H54 (cell line): Measurements from ENCODE around the gene LPAR5.
A peak's percentile ranks its signal among the peaks of the same experiment; 100 is the strongest.

Experiments used
- DNase-seq: peaks from one replicate; pipeline ENCODE4 v3.0.0; 2011; ENCODE audit warnings: low spot score, mixed read lengths; ENCODE audit not compliant: insufficient read length
- FAIRE-seq: peaks from 3 replicates; lab custom pipeline; 2011; peaks lifted over from hg19 to GRCh38; lab: Jason Lieb, UNC
- POLR2A ChIP-seq: IDR thresholded peaks from 2 replicates; pipeline ENCODE4 v1.6.1; 2011; ENCODE audit warnings: low read depth, mild to moderate bottlenecking, low read length

Gene LPAR5

DNA sequence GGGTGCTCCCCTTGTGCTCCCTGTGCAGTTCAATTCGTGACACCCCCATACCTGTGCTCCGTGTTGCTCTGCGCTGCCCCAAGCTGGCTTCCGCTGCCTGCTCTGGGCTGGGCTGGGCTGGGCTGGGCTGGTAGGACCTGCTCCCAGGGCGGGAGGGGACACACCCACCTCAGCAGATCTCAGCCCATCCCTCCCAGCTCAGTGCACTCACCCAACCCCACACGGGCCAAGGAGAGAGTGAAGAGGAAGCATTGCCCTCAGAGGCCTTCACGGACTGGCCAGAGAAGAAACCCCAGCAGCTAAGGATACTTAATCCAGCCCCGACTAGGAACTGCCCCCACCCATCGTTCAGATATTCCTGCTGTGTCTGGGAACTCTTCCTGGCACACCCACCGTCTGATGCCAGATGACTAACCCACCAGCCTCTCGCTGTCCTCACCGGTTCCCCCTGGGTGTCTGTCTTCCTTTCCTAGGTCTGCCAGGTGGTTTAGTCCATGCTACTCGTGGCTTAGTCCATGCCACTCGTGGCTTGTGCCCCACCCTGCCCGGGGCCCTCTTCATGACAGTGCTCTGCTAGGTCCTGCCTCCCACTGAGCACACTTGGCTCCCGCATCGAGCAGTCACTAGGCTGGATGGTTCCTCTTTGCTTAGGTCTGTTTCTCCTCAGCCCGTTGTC is at the start of gene LPAR5:
Gene LPAR5, minus strand, starts transcription at position 104 of the 676 bp plus-strand sequence. CDS start 14,711 bp downstream, outside the sequence.
- no peak for TF ChIP-seq POLR2A
- peak; percentile 11 for FAIRE-seq
- peak; percentile 86 for DNase-seq

DNA sequence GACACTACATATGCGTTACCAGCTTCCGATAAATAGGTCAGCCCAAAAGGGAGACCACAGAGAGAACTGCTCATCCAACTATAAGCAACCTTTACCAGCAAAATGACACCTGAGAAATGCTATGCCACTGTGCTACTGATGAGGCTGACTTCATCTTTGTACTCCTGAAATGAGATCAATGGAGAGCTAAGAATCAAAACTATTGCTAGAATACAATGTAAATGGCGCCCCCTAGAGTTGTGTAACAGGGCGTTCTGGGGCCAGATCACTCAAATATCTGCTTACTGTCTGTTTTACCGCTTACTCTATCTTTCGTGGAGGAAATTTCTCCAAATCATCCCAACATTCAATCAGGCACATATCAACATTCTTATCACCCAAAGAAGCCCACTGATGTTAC is 48.9 kb upstream of the LPAR5 start:
- no peak for TF ChIP-seq POLR2A
- DNase-seq (no peak), FAIRE-seq (no peak)

GRCh38 chr12:6676962-6677361 is 41.2 kb upstream of the LPAR5 start:
- no peak for FAIRE-seq
- TF ChIP-seq POLR2A = no peak

DNA sequence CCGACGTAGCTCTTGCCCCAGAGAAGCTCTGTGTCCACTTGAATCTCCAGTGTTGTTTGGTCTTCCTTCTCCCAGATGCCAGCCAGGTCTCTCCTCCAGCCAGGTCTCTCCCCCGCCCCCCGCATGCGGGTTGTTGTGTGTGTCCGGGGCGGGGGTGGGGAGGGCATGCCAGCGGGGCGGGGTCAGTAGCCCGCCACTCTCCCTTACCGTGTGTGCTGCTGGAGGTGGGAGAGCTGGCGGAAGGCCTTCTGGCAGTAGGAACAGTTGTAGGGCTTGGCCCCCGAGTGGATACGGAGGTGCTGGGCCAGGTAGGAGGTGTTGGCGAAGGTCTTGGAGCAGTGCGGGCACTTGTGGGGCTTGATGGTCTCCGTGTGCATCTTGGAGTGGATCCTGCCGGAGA is 36.4 kb upstream of the LPAR5 start:
- no peak for DNase-seq
- TF ChIP-seq POLR2A = no peak
- no peak for FAIRE-seq

More at GRCh38 chr12:6676962-6677361, 41.2 kb upstream of the LPAR5 start:
- no peak for DNase-seq

GRCh38 chr12:6667559-6668210 is 31.9 kb upstream of the LPAR5 start:
- DNase-seq = no peak
- no peak for FAIRE-seq
- no peak for TF ChIP-seq POLR2A

- DNase-seq (no peak), FAIRE-seq (no peak)
Measured at GRCh38 chr12:6666211-6666610, 30.5 kb upstream of the LPAR5 start.

GRCh38 chr12:6664902-6665301 is 29.1 kb upstream of the LPAR5 start:
- DNase-seq (no peak), FAIRE-seq (no peak)
- TF ChIP-seq POLR2A = no peak

More at GRCh38 chr12:6666211-6666610, 30.5 kb upstream of the LPAR5 start:
- no peak for TF ChIP-seq POLR2A

- DNase-seq (peak; percentile 94), FAIRE-seq (peak; percentile 96)
- TF ChIP-seq POLR2A = no peak
Measured at GRCh38 chr12:6662906-6663742, 27.4 kb upstream of the LPAR5 start, which contains the start of gene ING4. Gene ING4, minus strand, starts transcription at chr12:6663119. Its CDS starts 18 bp downstream, at chr12:6663101.

- peak; percentile 43 for DNase-seq
- FAIRE-seq = no peak
- TF ChIP-seq POLR2A = no peak
Measured at GRCh38 chr12:6662602-6662905, 26.8 kb upstream of the LPAR5 start.

GRCh38 chr12:6653987-6654386 is 18.2 kb upstream of the LPAR5 start:
- DNase-seq (no peak), FAIRE-seq (no peak)
- TF ChIP-seq POLR2A = no peak

DNA sequence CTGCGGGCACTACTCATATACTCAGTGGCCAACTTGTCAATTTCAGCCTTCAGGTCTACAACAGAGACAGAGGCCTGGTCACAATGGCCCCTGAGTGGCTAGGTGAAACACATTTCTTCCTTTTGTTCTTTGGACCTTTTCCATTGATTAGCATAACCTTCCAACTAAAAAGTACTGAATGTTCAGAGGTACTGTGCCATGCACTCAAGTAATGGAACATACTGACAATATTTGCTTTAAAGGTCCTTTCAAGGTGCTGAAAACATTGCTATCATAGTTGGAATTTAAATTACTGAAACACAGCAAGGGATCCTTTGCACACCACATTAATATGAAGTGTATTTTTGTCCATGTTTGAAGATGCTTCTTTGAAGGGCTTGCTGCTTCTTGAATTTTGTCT is 17.6 kb upstream of the LPAR5 start:
- no peak for FAIRE-seq
- no peak for TF ChIP-seq POLR2A
- DNase-seq = no peak

GRCh38 chr12:6652391-6652790 is 16.6 kb upstream of the LPAR5 start:
- TF ChIP-seq POLR2A = no peak
- FAIRE-seq (no peak), DNase-seq (no peak)

DNA sequence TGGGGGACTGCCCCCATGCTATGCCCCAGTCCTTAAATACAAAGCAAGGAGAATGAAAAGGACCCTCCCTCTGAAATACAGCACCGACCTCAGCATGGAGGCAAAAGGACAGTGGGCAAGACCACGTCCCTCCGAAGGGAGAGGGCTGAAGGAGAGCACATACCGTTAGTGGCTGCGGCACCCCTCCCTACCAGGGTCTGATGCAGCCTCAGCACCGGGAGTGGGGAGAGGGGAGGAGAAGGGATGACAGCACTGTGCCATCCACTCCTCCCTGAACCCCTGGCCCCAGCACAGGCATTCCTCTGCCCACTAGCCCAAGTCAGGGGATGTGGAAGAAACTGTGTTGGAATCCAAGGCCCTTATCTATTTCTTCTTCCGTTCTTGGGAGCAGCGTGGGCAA is 15.1 kb upstream of the LPAR5 start:
- DNase-seq (no peak), FAIRE-seq (no peak)
- TF ChIP-seq POLR2A = no peak

DNA sequence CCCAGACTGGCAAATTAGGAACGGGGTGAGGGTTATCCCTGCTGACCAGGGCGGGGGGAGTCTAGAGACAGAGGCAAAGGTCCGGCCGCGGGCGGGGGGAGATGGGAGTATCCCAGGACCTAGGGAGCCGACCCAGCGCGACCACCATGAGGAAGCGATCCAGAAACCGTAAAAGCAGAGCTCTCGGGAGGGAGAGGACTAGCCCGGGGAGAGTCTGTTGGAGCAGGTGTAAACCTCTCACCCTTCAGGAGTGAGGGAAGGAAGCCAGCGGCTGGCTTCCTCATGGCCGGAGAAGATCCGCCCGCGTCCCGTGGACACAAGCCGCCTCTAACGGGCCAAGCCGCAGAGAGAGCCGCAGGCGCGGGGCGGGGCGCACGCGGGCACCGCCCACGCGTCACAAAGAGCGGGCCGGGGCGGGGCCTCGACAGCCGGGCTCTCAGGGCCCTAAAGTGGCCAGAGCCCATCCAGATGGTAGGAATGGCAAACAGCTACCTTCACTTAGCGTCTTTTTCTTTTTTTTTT is 11.4 kb upstream of the LPAR5 start, which contains the start of gene ACRBP:
Gene ACRBP, minus strand, starts transcription at position 350 of the 522 bp plus-strand sequence. Its CDS starts 66 bp downstream, at position 284.
- DNase-seq (no peak), FAIRE-seq (no peak)

More for the DNA sequence above, 11.4 kb upstream of the LPAR5 start, which contains the start of gene ACRBP:
- TF ChIP-seq POLR2A = no peak
